ENCODE data around the gene CC2D2A. TPM values are rescaled to one million over a fixed set of nuclear protein-coding genes. Genes with fewer than 3 reads are reported as not detected.

The CC2D2A gene
- total RNA-seq, 1 donor from 2014 or later: 19.2 TPM

DNA sequence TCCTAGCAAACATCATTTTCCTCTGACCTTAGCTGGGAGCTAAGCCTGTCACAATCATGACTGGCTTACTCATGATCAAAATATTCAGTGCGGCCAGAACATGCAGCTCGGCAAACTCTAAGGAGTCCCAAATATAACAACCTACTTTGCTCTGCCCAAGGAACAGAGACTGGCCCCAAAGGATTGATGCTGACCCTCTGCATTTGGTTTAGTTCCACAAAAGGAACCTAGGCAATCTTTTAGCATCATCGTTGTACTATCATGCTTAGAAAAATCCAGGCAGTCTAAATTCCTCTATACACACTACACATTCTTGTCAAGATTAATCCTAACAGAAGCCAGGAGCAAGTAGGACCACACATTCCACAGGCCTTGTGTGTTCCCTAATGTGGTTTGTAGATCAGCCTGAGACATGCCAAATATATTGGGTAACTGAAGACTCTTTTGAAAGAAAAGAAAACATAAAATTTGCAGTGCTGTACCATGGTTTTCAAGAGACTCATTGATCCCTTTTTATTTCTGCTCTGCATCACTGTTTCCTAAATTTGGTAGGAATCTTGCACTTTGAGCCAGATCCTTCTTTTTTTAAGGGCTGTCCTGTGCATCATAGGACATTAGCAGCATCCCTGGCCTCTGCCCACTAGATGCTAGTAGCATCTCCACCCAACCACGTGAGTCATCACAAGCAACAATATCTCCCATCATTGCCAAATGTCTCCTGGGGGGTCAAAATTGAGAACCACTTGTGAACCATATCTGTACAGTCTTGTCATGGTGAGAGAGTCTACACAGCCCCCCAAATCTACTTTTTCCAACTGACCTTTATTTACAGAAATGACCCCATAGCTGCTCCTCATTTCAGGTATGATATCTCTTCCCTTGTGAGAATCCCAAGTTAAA, 17.6 kb upstream of the CC2D2A start:
- TF ChIP-seq, protein P1, sequence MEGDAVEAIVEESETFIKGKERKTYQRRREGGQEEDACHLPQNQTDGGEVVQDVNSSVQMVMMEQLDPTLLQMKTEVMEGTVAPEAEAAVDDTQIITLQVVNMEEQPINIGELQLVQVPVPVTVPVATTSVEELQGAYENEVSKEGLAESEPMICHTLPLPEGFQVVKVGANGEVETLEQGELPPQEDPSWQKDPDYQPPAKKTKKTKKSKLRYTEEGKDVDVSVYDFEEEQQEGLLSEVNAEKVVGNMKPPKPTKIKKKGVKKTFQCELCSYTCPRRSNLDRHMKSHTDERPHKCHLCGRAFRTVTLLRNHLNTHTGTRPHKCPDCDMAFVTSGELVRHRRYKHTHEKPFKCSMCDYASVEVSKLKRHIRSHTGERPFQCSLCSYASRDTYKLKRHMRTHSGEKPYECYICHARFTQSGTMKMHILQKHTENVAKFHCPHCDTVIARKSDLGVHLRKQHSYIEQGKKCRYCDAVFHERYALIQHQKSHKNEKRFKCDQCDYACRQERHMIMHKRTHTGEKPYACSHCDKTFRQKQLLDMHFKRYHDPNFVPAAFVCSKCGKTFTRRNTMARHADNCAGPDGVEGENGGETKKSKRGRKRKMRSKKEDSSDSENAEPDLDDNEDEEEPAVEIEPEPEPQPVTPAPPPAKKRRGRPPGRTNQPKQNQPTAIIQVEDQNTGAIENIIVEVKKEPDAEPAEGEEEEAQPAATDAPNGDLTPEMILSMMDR (IDR thresholded peaks at IDR 0.05): no peak
- DNase-seq (ENCODE audit: low spot score): no peak
- peak overlapping the region; percentile 92 for H3K27ac Mint-ChIP-seq (ENCODE audit: unreplicated experiment)
- H3K27me3 Mint-ChIP-seq (ENCODE audit: low read depth): no peaks in the 10 kb centered on the region
- H3K4me3 Mint-ChIP-seq (ENCODE audit: unreplicated experiment): no peak overlapping the region
- no peaks in the 10 kb centered on the region for H3K9me3 Mint-ChIP-seq (ENCODE audit: low read depth)
- H3K36me3 Mint-ChIP-seq (ENCODE audit: low read depth): no peaks in the 10 kb centered on the region
- H3K4me1 Mint-ChIP-seq (ENCODE audit: low read depth): peaks cover 42% of the 10 kb centered on the region

DNA sequence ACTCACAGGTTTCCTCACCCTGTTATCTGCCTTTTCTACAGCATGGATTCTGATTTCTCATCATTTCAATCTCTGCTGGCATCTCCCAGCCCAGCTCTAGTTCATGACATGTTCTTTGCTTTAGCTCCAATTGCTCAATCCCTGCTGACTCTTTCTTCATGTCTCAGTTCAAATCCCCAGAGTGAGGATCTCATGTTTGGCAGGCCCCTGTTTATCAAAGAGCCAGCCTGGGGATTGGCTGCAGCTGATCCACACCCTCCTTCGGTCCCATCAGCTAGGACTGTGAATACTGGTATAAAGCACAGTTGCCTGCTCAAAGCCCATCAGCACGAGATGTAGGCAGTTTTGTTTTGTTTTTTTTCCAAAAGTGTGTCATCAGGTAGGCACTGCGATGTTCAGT, 14.4 kb upstream of the CC2D2A start:
- H3K4me1 Mint-ChIP-seq (ENCODE audit: low read depth): peaks cover 52% of the 10 kb centered on the region
- no peak overlapping the region for H3K27ac Mint-ChIP-seq (ENCODE audit: unreplicated experiment)
- H3K4me3 Mint-ChIP-seq (ENCODE audit: unreplicated experiment): no peak overlapping the region
- no peaks in the 10 kb centered on the region for H3K36me3 Mint-ChIP-seq (ENCODE audit: low read depth)
- no peaks in the 10 kb centered on the region for H3K27me3 Mint-ChIP-seq (ENCODE audit: low read depth)
- TF ChIP-seq, protein P1 (IDR thresholded peaks at IDR 0.05): no peak
- DNase-seq (ENCODE audit: low spot score): no peak
- no peaks in the 10 kb centered on the region for H3K9me3 Mint-ChIP-seq (ENCODE audit: low read depth)

DNA sequence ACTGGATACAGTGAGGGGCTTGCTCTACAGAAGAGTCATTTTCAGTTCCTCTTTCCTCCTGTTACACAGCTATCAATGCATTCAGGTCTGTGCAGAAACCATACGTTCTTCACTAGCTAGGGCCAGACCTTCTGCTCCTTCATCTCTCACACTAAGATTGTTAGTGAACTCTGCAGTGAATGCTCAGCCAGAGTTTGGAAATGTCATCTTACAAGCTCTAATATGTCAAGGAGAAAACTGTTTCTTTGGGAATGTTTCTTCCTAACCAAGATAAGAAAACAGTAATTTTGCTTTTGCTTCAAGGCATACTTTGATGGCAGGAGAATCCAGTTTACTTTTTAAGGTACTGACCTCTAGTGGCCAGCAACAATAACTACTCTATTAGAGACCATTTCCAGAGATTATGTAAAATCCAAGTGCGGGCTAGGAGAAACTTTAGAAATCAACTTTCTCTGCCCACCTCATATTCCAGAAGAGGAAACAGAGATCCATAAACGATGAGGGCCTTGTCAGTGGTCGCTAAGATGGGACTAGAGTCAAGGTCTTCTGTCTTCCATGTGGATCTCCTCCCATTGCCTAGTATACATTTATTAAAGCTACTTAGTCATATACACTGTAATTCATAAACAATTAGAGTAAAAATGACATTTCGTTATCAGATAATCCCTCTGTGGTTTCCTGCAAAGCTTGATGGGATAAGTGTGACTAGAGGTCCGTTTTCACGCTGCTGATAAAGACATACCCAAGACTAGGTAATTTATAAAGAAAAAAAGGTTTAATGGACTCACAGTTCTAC, 12.1 kb upstream of the CC2D2A start:
- H3K4me3 Mint-ChIP-seq (ENCODE audit: unreplicated experiment): no peak overlapping the region
- DNase-seq (ENCODE audit: low spot score): no peak

DNA sequence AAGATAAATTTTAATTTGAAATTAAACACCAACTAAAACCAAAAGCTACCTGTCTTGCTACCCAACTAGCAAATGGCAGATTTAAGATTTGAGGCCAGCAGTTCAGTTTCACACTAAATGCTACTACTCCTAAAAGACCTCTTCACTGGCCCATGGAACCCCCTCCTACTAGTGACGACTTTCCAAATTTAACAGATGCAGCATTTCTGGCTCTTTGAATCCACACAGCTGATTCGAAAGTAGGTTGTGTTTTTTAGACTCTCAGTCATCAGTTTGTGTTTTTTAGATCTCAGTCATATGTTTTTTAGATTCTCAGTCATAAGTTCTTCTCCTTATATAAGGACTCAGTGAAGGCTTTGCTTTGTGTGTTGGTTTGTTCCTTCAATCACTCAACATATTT, 11.1 kb upstream of the CC2D2A start:
- no peak for DNase-seq (ENCODE audit: low spot score)
- no peaks in the 10 kb centered on the region for H3K9me3 Mint-ChIP-seq (ENCODE audit: low read depth)
- no peak overlapping the region for H3K4me3 Mint-ChIP-seq (ENCODE audit: unreplicated experiment)
- no peaks in the 10 kb centered on the region for H3K27me3 Mint-ChIP-seq (ENCODE audit: low read depth)
- TF ChIP-seq, protein P1 (IDR thresholded peaks at IDR 0.05): no peak
- H3K27ac Mint-ChIP-seq (ENCODE audit: unreplicated experiment): no peak overlapping the region
- H3K36me3 Mint-ChIP-seq (ENCODE audit: low read depth): no peaks in the 10 kb centered on the region
- H3K4me1 Mint-ChIP-seq (ENCODE audit: low read depth): peaks cover 25% of the 10 kb centered on the region

More for the DNA sequence above, 12.1 kb upstream of the CC2D2A start:
- Mint-ChIP-seq H3K9me3 (ENCODE audit: low read depth) (no peaks in the 10 kb centered on the region), H3K4me1 (ENCODE audit: low read depth) (peaks cover 29% of the 10 kb centered on the region), H3K36me3 (ENCODE audit: low read depth) (no peaks in the 10 kb centered on the region), H3K27me3 (ENCODE audit: low read depth) (no peaks in the 10 kb centered on the region), H3K27ac (ENCODE audit: unreplicated experiment) (no peak overlapping the region)
- TF ChIP-seq, protein P1 (IDR thresholded peaks at IDR 0.05): peak; percentile 92

DNA sequence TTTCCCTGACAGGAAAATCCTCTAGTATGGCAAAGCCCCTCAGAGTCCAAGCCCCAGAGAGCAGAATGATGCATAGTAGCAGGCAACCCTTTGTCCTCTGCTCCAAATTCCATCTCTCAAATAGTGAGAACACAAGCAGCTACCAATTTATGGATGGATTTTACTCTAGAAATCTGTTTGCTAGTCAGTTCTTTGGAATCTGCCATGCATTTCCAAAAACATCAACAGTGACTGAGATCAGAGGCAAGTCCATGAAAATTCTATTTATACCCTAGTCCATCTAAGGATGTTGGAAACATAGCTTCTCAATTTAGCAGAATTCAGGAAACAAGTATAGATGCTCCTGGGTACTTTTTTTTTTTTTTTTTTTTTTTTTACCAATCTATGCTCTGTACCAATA, 10.0 kb upstream of the CC2D2A start:
- no peaks in the 10 kb centered on the region for H3K27me3 Mint-ChIP-seq (ENCODE audit: low read depth)

More for the DNA sequence above, 10.0 kb upstream of the CC2D2A start:
- no peak for DNase-seq (ENCODE audit: low spot score)
- Mint-ChIP-seq H3K36me3 (ENCODE audit: low read depth) (no peaks in the 10 kb centered on the region), H3K4me3 (ENCODE audit: unreplicated experiment) (no peak overlapping the region), H3K4me1 (ENCODE audit: low read depth) (peaks cover 25% of the 10 kb centered on the region), H3K27ac (ENCODE audit: unreplicated experiment) (no peak overlapping the region), H3K9me3 (ENCODE audit: low read depth) (no peaks in the 10 kb centered on the region)
- TF ChIP-seq, protein P1 (IDR thresholded peaks at IDR 0.05): no peak
